Astrocyte (in vitro differentiated cells and primary cell): ENCODE data around the gene EFEMP1. TPM values are rescaled to one million over a fixed set of nuclear protein-coding genes. Genes with fewer than 3 reads are reported as not detected.

ENCODE experiments used
- DNase-seq: peaks from one replicate; pipeline ENCODE4 v3.0.0-alpha.2; 2010; ENCODE audit warnings: low read depth
- FAIRE-seq: peaks from 2 replicates; lab custom pipeline; 2011; peaks lifted over from hg19 to GRCh38; lab: Jason Lieb, UNC
- H2AFZ ChIP-seq: 2 replicates; pipeline ENCODE4 v1.6.0; 2012; ENCODE audit warnings: low read depth, low read length, inconsistent platforms
- H3K27ac ChIP-seq: 2 replicates; pipeline ENCODE4 v1.5.1; 2011; ENCODE audit warnings: low read depth, low read length, inconsistent platforms
- H3K27me3 ChIP-seq: 2 replicates; pipeline ENCODE4 v1.6.0; 2011; ENCODE audit warnings: low read length, inconsistent platforms; ENCODE audit not compliant: insufficient read depth
- H3K36me3 ChIP-seq: 2 replicates; pipeline ENCODE4 v1.5.1; 2011; ENCODE audit warnings: low read length, inconsistent platforms; ENCODE audit not compliant: insufficient read depth
- H3K4me1 ChIP-seq: 2 replicates; pipeline ENCODE4 v1.5.1; 2011; ENCODE audit warnings: low read length, inconsistent platforms; ENCODE audit not compliant: insufficient read depth
- H3K4me2 ChIP-seq: 2 replicates; pipeline ENCODE4 v1.6.0; 2012; ENCODE audit warnings: low read length, inconsistent platforms
- H3K4me3 ChIP-seq: 2 replicates; pipeline ENCODE4 v1.5.1; 2011; ENCODE audit warnings: low read depth, mild to moderate bottlenecking, low read length, inconsistent platforms; ENCODE audit not compliant: insufficient read depth
- H3K79me2 ChIP-seq: 2 replicates; pipeline ENCODE4 v1.6.0; 2012; ENCODE audit warnings: mild to moderate bottlenecking, low read length, inconsistent platforms; ENCODE audit not compliant: insufficient read depth
- H3K9ac ChIP-seq: 2 replicates; pipeline ENCODE4 v1.6.0; 2012; ENCODE audit warnings: mild to moderate bottlenecking, low read length, inconsistent platforms
- H3K9me3 ChIP-seq: 2 replicates; pipeline ENCODE4 v1.5.1; 2012; ENCODE audit warnings: low read depth, mild to moderate bottlenecking, low read length, inconsistent platforms; ENCODE audit not compliant: insufficient read depth
- H4K20me1 ChIP-seq: 2 replicates; pipeline ENCODE4 v1.6.0; 2012; ENCODE audit warnings: low read length, inconsistent platforms; ENCODE audit not compliant: insufficient read depth
- H3K27ac Mint-ChIP-seq: one replicate; pipeline ENCODE4 v1.8.0; 2021; ENCODE audit warnings: mild to moderate bottlenecking, mixed read lengths; ENCODE audit not compliant: unreplicated experiment
- H3K27me3 Mint-ChIP-seq: one replicate; pipeline ENCODE4 v1.8.0; 2021; ENCODE audit warnings: low read depth, mixed read lengths; ENCODE audit not compliant: unreplicated experiment
- H3K36me3 Mint-ChIP-seq: one replicate; pipeline ENCODE4 v1.8.0; 2021; ENCODE audit warnings: low read depth, mixed read lengths; ENCODE audit not compliant: unreplicated experiment
- H3K4me1 Mint-ChIP-seq: one replicate; pipeline ENCODE4 v1.8.0; 2021; ENCODE audit warnings: low read depth, mixed read lengths; ENCODE audit not compliant: unreplicated experiment
- H3K4me3 Mint-ChIP-seq: one replicate; pipeline ENCODE4 v1.8.0; 2021; ENCODE audit warnings: mild to moderate bottlenecking, moderate library complexity, mixed read lengths; ENCODE audit not compliant: unreplicated experiment
- H3K9me3 Mint-ChIP-seq: one replicate; pipeline ENCODE4 v1.8.0; 2021; ENCODE audit warnings: mild to moderate bottlenecking, mixed read lengths; ENCODE audit not compliant: unreplicated experiment
- CTCF ChIP-seq: IDR thresholded peaks from 2 replicates; pipeline ENCODE4 v1.5.1; 2011; ENCODE audit warnings: low read depth, mild to moderate bottlenecking, inconsistent platforms, low read length, moderate library complexity; ENCODE audit not compliant: insufficient read depth
- EZH2 ChIP-seq: IDR thresholded peaks from 2 replicates; pipeline ENCODE4 v1.6.1; 2012; ENCODE audit warnings: mild to moderate bottlenecking, low read length, inconsistent platforms; ENCODE audit not compliant: insufficient read depth
- total RNA-seq: library from RNA; stranded (reverse); gene quantifications from 2 replicates; pipeline ENCODE4 v1.2.1, GENCODE V29; 2021

Gene EFEMP1
- total RNA-seq, 1 donor from 2014 or later = 155 TPM

- no peaks in the 10 kb centered on the region for H3K4me1 ChIP-seq
- no peak overlapping the region for H3K4me3 ChIP-seq
- Mint-ChIP-seq H3K4me1 (no peaks in the 10 kb centered on the region), H3K36me3 (no peaks in the 10 kb centered on the region), H3K9me3 (no peaks in the 10 kb centered on the region), H3K27ac (no peak overlapping the region), H3K27me3 (no peaks in the 10 kb centered on the region), H3K4me3 (no peak overlapping the region)
- no peak for FAIRE-seq
- no peak overlapping the region for H3K9ac ChIP-seq
- DNase-seq = no peak
- H3K27me3 ChIP-seq = no peaks in the 10 kb centered on the region
- H3K79me2 ChIP-seq = no peaks in the 10 kb centered on the region
- H2AFZ ChIP-seq = no peak overlapping the region
- H3K27ac ChIP-seq = no peak overlapping the region
- no peak overlapping the region for H3K4me2 ChIP-seq
- TF ChIP-seq EZH2 = no peak
- no peak for TF ChIP-seq CTCF
- H4K20me1 ChIP-seq = no peaks in the 10 kb centered on the region
- no peaks in the 10 kb centered on the region for H3K9me3 ChIP-seq
- H3K36me3 ChIP-seq = no peaks in the 10 kb centered on the region
Measured at GRCh38 chr2:55934337-55934736, 10.8 kb upstream of the EFEMP1 start.

- Histone ChIP-seq H3K36me3 (no peaks in the 10 kb centered on the region), H4K20me1 (no peaks in the 10 kb centered on the region), H3K27ac (no peak overlapping the region), H3K4me1 (no peaks in the 10 kb centered on the region), H3K27me3 (no peaks in the 10 kb centered on the region), H3K9ac (no peak overlapping the region), H3K9me3 (no peaks in the 10 kb centered on the region), H3K4me3 (no peak overlapping the region), H3K4me2 (no peak overlapping the region), H3K79me2 (no peaks in the 10 kb centered on the region), H2AFZ (no peak overlapping the region)
- Mint-ChIP-seq H3K27me3 (no peaks in the 10 kb centered on the region), H3K27ac (no peak overlapping the region), H3K9me3 (no peaks in the 10 kb centered on the region), H3K36me3 (no peaks in the 10 kb centered on the region), H3K4me1 (no peaks in the 10 kb centered on the region), H3K4me3 (no peak overlapping the region)
- DNase-seq (no peak), FAIRE-seq (no peak)
- TF ChIP-seq CTCF (no peak), EZH2 (no peak)
Measured at GRCh38 chr2:55932843-55933242, 9.3 kb upstream of the EFEMP1 start.

- TF ChIP-seq CTCF = no peak
- no peak for TF ChIP-seq EZH2
- no peak for DNase-seq
- no peak overlapping the region for H2AFZ ChIP-seq
- no peaks in the 10 kb centered on the region for H4K20me1 ChIP-seq
- no peaks in the 10 kb centered on the region for H3K79me2 ChIP-seq
- no peak for FAIRE-seq
- Mint-ChIP-seq H3K27me3 (peaks cover 12% of the 10 kb centered on the region), H3K27ac (no peak overlapping the region), H3K4me1 (no peaks in the 10 kb centered on the region), H3K4me3 (no peak overlapping the region), H3K36me3 (no peaks in the 10 kb centered on the region), H3K9me3 (no peaks in the 10 kb centered on the region)
- H3K4me2 ChIP-seq = no peak overlapping the region
- H3K4me3 ChIP-seq = no peak overlapping the region
- no peak overlapping the region for H3K27ac ChIP-seq
- no peaks in the 10 kb centered on the region for H3K36me3 ChIP-seq
- no peaks in the 10 kb centered on the region for H3K9me3 ChIP-seq
- no peak overlapping the region for H3K9ac ChIP-seq
- no peaks in the 10 kb centered on the region for H3K4me1 ChIP-seq
- peaks cover 4% of the 10 kb centered on the region for H3K27me3 ChIP-seq
Measured at GRCh38 chr2:55931281-55931680, 7.7 kb upstream of the EFEMP1 start.
